ENCODE data around the gene SMLR1.

DNA sequence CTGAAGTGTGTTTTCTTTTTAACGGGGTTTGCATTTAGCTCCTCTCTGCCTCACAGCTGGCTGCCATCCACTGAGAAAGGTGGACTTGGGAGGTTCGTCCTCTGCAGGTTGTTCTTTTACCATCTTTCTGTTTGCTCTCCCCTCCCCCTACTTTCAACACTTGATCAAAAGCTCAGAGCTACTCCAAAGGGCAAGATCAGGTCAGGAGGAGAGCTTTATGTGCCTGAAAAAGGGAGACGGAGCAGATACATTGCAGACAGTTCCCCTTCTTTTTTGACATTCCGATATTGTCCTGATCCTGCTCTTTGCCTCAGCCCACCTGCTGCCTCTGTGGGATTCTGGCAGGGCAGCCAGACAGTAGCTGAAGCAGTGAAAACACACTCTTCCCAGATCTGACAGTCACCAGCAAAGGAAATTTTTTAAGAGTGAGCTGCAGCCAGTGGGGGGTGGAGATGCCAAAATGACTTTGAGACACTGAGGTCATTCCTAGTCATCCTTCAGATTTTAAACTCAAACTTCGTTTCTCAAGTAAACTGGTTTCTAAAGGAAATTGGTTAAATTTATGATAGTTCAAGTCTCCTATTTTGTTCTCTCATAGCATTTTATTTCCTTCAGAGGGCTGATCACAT lies 26.5 kb downstream of the SMLR1 start:
- TF ChIP-seq POLR2A (IDR thresholded peaks at IDR 0.05): no peak
- TF ChIP-seq CTCF (IDR thresholded peaks at IDR 0.05): no peak
